H1 (cell line): ENCODE measurements around the gene SLC39A11. TPM values are rescaled to one million over a fixed set of nuclear protein-coding genes. Genes with fewer than 3 reads are reported as not detected.

Experiments used
- CTCF ChIA-PET: fragments of 300-600 bp; sonication (Branson Sonifier 250); formaldehyde crosslinking; loops from one replicate; lab custom pipeline; 2021; ENCODE audit not compliant: partially characterized antibody; lab: Charles Lee
- POLR2A ChIA-PET: fragments of 300-600 bp; sonication (Branson Sonifier 250); formaldehyde crosslinking; loops from one replicate; lab custom pipeline; 2021; ENCODE audit warnings: inconsistent platforms; ENCODE audit not compliant: partially characterized antibody; lab: Charles Lee
- DNase-seq, 2 experiments: peaks; one replicate each; pipeline versions ENCODE4 v3.0.0 to v3.0.0-alpha.2; 2010 to 2022; ENCODE audit warnings: low spot score in 2 of 2, low read depth in 1 of 2, mixed read lengths in 1 of 2
- FAIRE-seq: peaks from 2 replicates; lab custom pipeline; 2011; peaks lifted over from hg19 to GRCh38; lab: Jason Lieb, UNC
- H2AFZ ChIP-seq: 2 replicates; pipeline ENCODE4 v1.8.1; 2012; ENCODE audit warnings: low read length, inconsistent platforms
- H2AK5ac ChIP-seq: 2 replicates; pipeline ENCODE4 v1.6.1; 2013; ENCODE audit warnings: low read depth, low read length
- H2BK120ac ChIP-seq: replicated peaks from 2 replicates; pipeline ENCODE3; 2013; ENCODE audit warnings: low read depth, low read length, inconsistent platforms
- H2BK12ac ChIP-seq: 2 replicates; pipeline ENCODE4 v1.6.1; 2013; ENCODE audit warnings: low read depth, low read length
- H2BK15ac ChIP-seq: 2 replicates; pipeline ENCODE4 v1.6.1; 2013; ENCODE audit warnings: low read length
- H2BK20ac ChIP-seq: 2 replicates; pipeline ENCODE4 v1.6.1; 2013; ENCODE audit warnings: low read length
- H2BK5ac ChIP-seq: 2 replicates; pipeline ENCODE4 v1.6.1; 2013; ENCODE audit warnings: low read depth, low read length
- H3K14ac ChIP-seq: 2 replicates; pipeline ENCODE4 v1.6.1; 2013; ENCODE audit warnings: inconsistent platforms; ENCODE audit not compliant: insufficient read length
- H3K18ac ChIP-seq: 2 replicates; pipeline ENCODE4 v1.6.1; 2013; ENCODE audit warnings: low read length; ENCODE audit errors: extremely low read depth
- H3K23ac ChIP-seq: 2 replicates; pipeline ENCODE4 v1.6.1; 2013; ENCODE audit warnings: inconsistent platforms; ENCODE audit not compliant: insufficient read length
- H3K23me2 ChIP-seq: 2 replicates; pipeline ENCODE4 v1.6.1; 2013; ENCODE audit warnings: low read depth, low read length
- H3K27ac ChIP-seq: 2 replicates; pipeline ENCODE4 v1.6.1; 2011; ENCODE audit warnings: low read depth, low read length, inconsistent platforms
- H3K27me3 ChIP-seq, 4 experiments: replicated peaks in 1 of 4; 1 replicate in 1 of 4; 2 replicates in 3 of 4; pipeline versions ENCODE4 v1.6.1 to v1.8.1; 2011 to 2013; ENCODE audit warnings: low read length in 3 of 4, mild to moderate bottlenecking in 3 of 4, inconsistent platforms in 2 of 4, mixed read lengths in 2 of 4, moderate library complexity in 1 of 4; ENCODE audit not compliant: control insufficient read depth in 3 of 4, insufficient read depth in 3 of 4; ENCODE audit errors: extremely low read depth in 1 of 4
- H3K36me3 ChIP-seq, 4 experiments: 2 replicates each; pipeline versions ENCODE4 v1.6.1 to v1.8.1; 2011 to 2013; ENCODE audit warnings: mild to moderate bottlenecking in 4 of 4, low read length in 3 of 4, moderate library complexity in 2 of 4, control low read depth in 1 of 4, inconsistent platforms in 1 of 4; ENCODE audit not compliant: insufficient read depth in 4 of 4, control insufficient read depth in 2 of 4
- H3K4ac ChIP-seq: replicated peaks from 2 replicates; pipeline ENCODE3; 2013; ENCODE audit warnings: low read length, low read depth, mixed read lengths, inconsistent platforms; ENCODE audit not compliant: insufficient read length
- H3K4me1 ChIP-seq, 4 experiments: replicated peaks in 1 of 4; 1 replicate in 1 of 4; 2 replicates in 3 of 4; pipeline versions ENCODE4 v1.6.1 to v1.8.1; 2011 to 2013; ENCODE audit warnings: low read length in 3 of 4, inconsistent platforms in 2 of 4, mixed read lengths in 1 of 4; ENCODE audit not compliant: insufficient read depth in 4 of 4, control insufficient read depth in 3 of 4
- H3K4me2 ChIP-seq, 2 experiments: 2 replicates each; pipeline versions ENCODE4 v1.6.1 to v1.8.1; 2011 to 2013; ENCODE audit warnings: low read depth in 2 of 2, low read length in 2 of 2, control low read depth in 1 of 2, inconsistent platforms in 1 of 2, mild to moderate bottlenecking in 1 of 2; ENCODE audit not compliant: insufficient read depth in 1 of 2
- H3K4me3 ChIP-seq, 4 experiments: fragments of 200-600, 300-600 bp in 1 of 4; sonication (generic), shearing (Covaris generic), sonication (Bioruptor Twin) in 1 of 4; 2 replicates each; pipeline versions ENCODE4 v1.5.1 to v1.8.1; 2011 to 2016; ENCODE audit warnings: low read length in 4 of 4, low read depth in 3 of 4, control low read depth in 2 of 4, inconsistent platforms in 2 of 4, mild to moderate bottlenecking in 2 of 4, mixed read lengths in 1 of 4, moderate library complexity in 1 of 4; ENCODE audit not compliant: insufficient read depth in 2 of 4; ENCODE audit errors: extremely low read depth in 1 of 4
- H3K56ac ChIP-seq: replicated peaks from 2 replicates; pipeline ENCODE3; 2013; ENCODE audit warnings: low read depth, mild to moderate bottlenecking, mixed read lengths, low read length, inconsistent platforms; ENCODE audit not compliant: insufficient read length
- H3K79me1 ChIP-seq: 2 replicates; pipeline ENCODE4 v1.6.1; 2013; ENCODE audit warnings: low read depth, low read length, control low read depth
- H3K79me2 ChIP-seq, 2 experiments: 2 replicates each; pipeline versions ENCODE4 v1.6.1 to v1.8.1; 2012 to 2013; ENCODE audit warnings: low read length in 2 of 2, mild to moderate bottlenecking in 2 of 2, inconsistent platforms in 1 of 2; ENCODE audit not compliant: insufficient read depth in 2 of 2, control insufficient read depth in 1 of 2
- H3K9ac ChIP-seq, 4 experiments: replicated peaks in 1 of 4; 1 replicate in 1 of 4; 2 replicates in 3 of 4; pipeline versions ENCODE4 v1.6.1 to v1.8.1; 2011 to 2013; ENCODE audit warnings: low read depth in 3 of 4, low read length in 3 of 4, control low read depth in 2 of 4, mild to moderate bottlenecking in 2 of 4, moderate library complexity in 2 of 4, inconsistent platforms in 1 of 4; ENCODE audit errors: extremely low read depth in 1 of 4
- H3K9me3 ChIP-seq, 2 experiments: 2 replicates each; pipeline versions ENCODE4 v1.6.1 to v1.8.1; 2012 to 2013; ENCODE audit warnings: mild to moderate bottlenecking in 2 of 2, moderate library complexity in 2 of 2, control low read depth in 1 of 2, inconsistent platforms in 1 of 2, low read depth in 1 of 2, low read length in 1 of 2, mixed read lengths in 1 of 2; ENCODE audit not compliant: insufficient read depth in 2 of 2
- H4K20me1 ChIP-seq, 2 experiments: replicated peaks in 1 of 2; 2 replicates each; pipeline versions ENCODE3 to v1.8.1; 2011 to 2013; ENCODE audit warnings: inconsistent platforms in 2 of 2, low read length in 2 of 2, mild to moderate bottlenecking in 1 of 2; ENCODE audit not compliant: insufficient read depth in 2 of 2, control insufficient read depth in 1 of 2
- H4K5ac ChIP-seq: 2 replicates; pipeline ENCODE4 v1.6.1; 2013; ENCODE audit warnings: low read length, low read depth, mixed read lengths, inconsistent platforms; ENCODE audit not compliant: insufficient read length
- H4K8ac ChIP-seq: 2 replicates; pipeline ENCODE4 v1.8.0; 2013; ENCODE audit warnings: mild to moderate bottlenecking, moderate library complexity, low read length, inconsistent platforms; ENCODE audit not compliant: insufficient read depth; ENCODE audit errors: extremely low read depth
- H4K91ac ChIP-seq: replicated peaks from 2 replicates; pipeline ENCODE3; 2013; ENCODE audit warnings: low read length, mixed read lengths, inconsistent platforms; ENCODE audit not compliant: insufficient read length
- CBX5 ChIP-seq: fragments of 300-800, 300-1000 bp; sonication (generic); IDR thresholded peaks from 2 replicates; pipeline ENCODE4 v1.7.1; 2016; ENCODE audit warnings: antibody characterized with exemption, low read length, low read depth
- CREB1 ChIP-seq: IDR thresholded peaks from 2 replicates; pipeline ENCODE4 v1.6.1; 2012; ENCODE audit warnings: inconsistent platforms
- WGBS, 2 experiments: shearing (Covaris generic) in 1 of 2; methylation state at CpG; one replicate each; pipeline versions ENCODE4 v1.1.6 to v1.1.7; 2013 to 2015; ENCODE audit warnings: low lambda C conversion rate in 2 of 2, mixed read lengths in 2 of 2, inconsistent platforms in 1 of 2, low coverage in 1 of 2, missing lambda C conversion rate in 1 of 2; ENCODE audit not compliant: insufficient replicate concordance in 2 of 2, insufficient coverage in 1 of 2, insufficient read length in 1 of 2; ENCODE audit errors: extremely low coverage in 1 of 2, missing lambda C conversion rate in 1 of 2; 5-methylcytosine and 5-hydroxymethylcytosine counted together
- polyA plus RNA-seq, 7 experiments: library from polyadenylated mRNA; depleted of rRNA in 3 of 7; stranded (reverse) in 5 of 7; unstranded in 2 of 7; fragments of >200 nt in 5 of 7; fragments of 200-250 nt in 2 of 7; gene quantifications; 1 replicate in 5 of 7; 2 replicates in 1 of 7; 4 replicates in 1 of 7; pipeline versions ENCODE4 v1.2.1 to v1.2.3, GENCODE V29; 2011 to 2013; ENCODE audit warnings: missing spikeins in 2 of 7, mixed read lengths in 2 of 7
- total RNA-seq: library from RNA; stranded (reverse); fragmentation: NEBNext Ultra II Directional; extraction: Animal tissue kit (Norgen Biotek cat#: 25700); gene quantifications from 2 replicates; pipeline ENCODE4 v1.2.1, GENCODE V29; 2021
- TF ChIP-seq, protein P1 (sequence below): IDR thresholded peaks from 2 replicates; pipeline ENCODE4 v1.6.1; 2012; ENCODE audit warnings: low read length, inconsistent platforms

Gene SLC39A11
- total and polyA plus RNA-seq, 2 of the 8 experiments (the other 6 are each of a cell fraction or from before 2014, with no cell fraction given): 12.2 to 19.6 TPM

- Histone ChIP-seq H3K4me1 (peaks cover 0 to 11% (median 2%) of the 10 kb centered on the region in 4 experiments; a peak in 5 of 7 replicates), H4K20me1 (no peaks in the 10 kb centered on the region), H2BK20ac (no peak overlapping the region), H4K8ac (no peak overlapping the region; the same call in 1 of the 2 replicates), H2AK5ac (0 out of 2 replicates have a peak overlapping the region, but pooled peaks have one; percentile 85), H2BK120ac (no peak overlapping the region), H3K14ac (no peak overlapping the region), H3K9ac (no peak overlapping the region), H3K36me3 (no peaks in the 10 kb centered on the region), H2BK5ac (0 out of 2 replicates have a peak overlapping the region, but pooled peaks have one; percentile 7), H2AFZ (no peak overlapping the region), H3K4me3 (no peak overlapping the region), H3K27ac (no peak overlapping the region), H2BK12ac (0 out of 2 replicates have a peak overlapping the region, but pooled peaks have one; percentile 18), H3K79me2 (no peaks in the 10 kb centered on the region), H2BK15ac (no peak overlapping the region), H3K23ac (no peak overlapping the region), H3K4ac (no peak overlapping the region), H3K79me1 (no peaks in the 10 kb centered on the region), H3K18ac (peak overlapping the region; percentile 4; the same call in 1 of the 2 replicates), H4K5ac (no peak overlapping the region), H3K56ac (no peak overlapping the region), H3K9me3 (no peaks in the 10 kb centered on the region), H3K23me2 (no peaks in the 10 kb centered on the region), H3K27me3 (no peaks in the 10 kb centered on the region), H4K91ac (no peak overlapping the region), H3K4me2 (no peak overlapping the region)
- FAIRE-seq (no peak), DNase-seq (no peak)
- POLR2A ChIA-PET: interaction anchor here (1.2 kb wide), 1 partner anchor 472 kb away, joined by 4 read pairs; no protein-coding TSS in a partner anchor
- CTCF ChIA-PET: interaction anchor here (0.5 to 7.2 kb wide), 10 partner anchors 11 to 490 kb away, joined by 3 to 71 read pairs (median 4); no protein-coding TSS in a partner anchor
- WGBS, 2 experiments: 100% methylated on average over 1 of the region's 1 CpG; no CpG with 5 or more reads in 1 of the 2 experiments
- TF ChIP-seq CBX5 (no peak), CREB1 (no peak)
- TF ChIP-seq, protein P1, sequence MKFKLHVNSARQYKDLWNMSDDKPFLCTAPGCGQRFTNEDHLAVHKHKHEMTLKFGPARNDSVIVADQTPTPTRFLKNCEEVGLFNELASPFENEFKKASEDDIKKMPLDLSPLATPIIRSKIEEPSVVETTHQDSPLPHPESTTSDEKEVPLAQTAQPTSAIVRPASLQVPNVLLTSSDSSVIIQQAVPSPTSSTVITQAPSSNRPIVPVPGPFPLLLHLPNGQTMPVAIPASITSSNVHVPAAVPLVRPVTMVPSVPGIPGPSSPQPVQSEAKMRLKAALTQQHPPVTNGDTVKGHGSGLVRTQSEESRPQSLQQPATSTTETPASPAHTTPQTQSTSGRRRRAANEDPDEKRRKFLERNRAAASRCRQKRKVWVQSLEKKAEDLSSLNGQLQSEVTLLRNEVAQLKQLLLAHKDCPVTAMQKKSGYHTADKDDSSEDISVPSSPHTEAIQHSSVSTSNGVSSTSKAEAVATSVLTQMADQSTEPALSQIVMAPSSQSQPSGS: no peak
These were observed 372.0 kb downstream of the SLC39A11 start for GRCh38 chr17:72720494-72720825.
